ENCODE results near the gene TET3. TPM values are rescaled to one million over a fixed set of nuclear protein-coding genes. Genes with fewer than 3 reads are reported as not detected.

Gene TET3
- total and polyA plus RNA-seq, 2 of the 8 experiments (the other 6 are each of a cell fraction or from before 2014, with no cell fraction given): 4.5 to 21.1 TPM

DNA sequence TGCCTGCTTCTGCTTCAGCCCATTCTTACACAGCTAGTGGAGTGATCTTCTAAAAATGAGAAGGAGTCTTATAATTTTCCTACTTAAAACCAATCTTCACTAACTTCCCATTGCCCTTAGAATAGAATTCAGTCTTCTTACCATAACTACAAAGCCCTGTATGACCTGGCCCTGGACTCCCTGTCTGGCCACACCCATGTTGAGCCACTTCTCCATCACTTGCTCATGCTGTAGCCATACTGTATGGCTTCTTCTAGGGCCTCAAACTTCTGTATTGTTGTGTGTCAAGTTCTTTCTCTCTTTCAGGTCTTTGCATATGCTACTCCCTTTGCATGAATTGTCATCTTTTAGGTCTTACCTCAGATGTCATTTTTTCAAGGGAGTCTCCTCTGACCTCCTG is 46.8 kb upstream of the TET3 start:
- CTCF ChIA-PET (ENCODE audit: partially characterized antibody): interaction anchor here (0.7 to 2.2 kb wide), 9 partner anchors 11 to 205 kb away, joined by 3 to 10 read pairs (median 5); no protein-coding TSS in a partner anchor
- peaks cover 10 to 15% of the 10 kb centered on the region in 2 experiments for H4K20me1 ChIP-seq (replicated peaks in 1 of 2; ENCODE audit: control insufficient read depth in 1 of 2, insufficient read depth in 2 of 2, low read length in 2 of 2)

More for the DNA sequence above, 46.8 kb upstream of the TET3 start:
- Histone ChIP-seq H3K4ac (replicated peaks; ENCODE audit: insufficient read length, low read depth, low read length) (no peak overlapping the region), H4K8ac (ENCODE audit: extremely low read depth, insufficient read depth, low read length) (no peak overlapping the region), H3K79me1 (ENCODE audit: low read depth, low read length) (peaks cover 12% of the 10 kb centered on the region; the same call in 1 of the 2 replicates), H3K27me3 (replicated peaks in 1 of 4; ENCODE audit: control insufficient read depth in 3 of 4, extremely low read depth in 1 of 4, insufficient read depth in 3 of 4, low read length in 3 of 4) (no peaks in the 10 kb centered on the region), H3K9me3 (ENCODE audit: insufficient read depth in 2 of 2, low read depth in 1 of 2, low read length in 1 of 2) (no peaks in the 10 kb centered on the region), H3K36me3 (ENCODE audit: control insufficient read depth in 2 of 4, insufficient read depth in 4 of 4, low read length in 3 of 4) (peaks cover 0 to 16% (median 5%) of the 10 kb centered on the region in 4 experiments; a peak in 5 of 8 replicates), H2BK12ac (ENCODE audit: low read depth, low read length) (no peak overlapping the region), H2BK20ac (ENCODE audit: low read length) (no peak overlapping the region), H4K91ac (replicated peaks; ENCODE audit: insufficient read length, low read length) (no peak overlapping the region), H3K4me2 (ENCODE audit: insufficient read depth in 1 of 2, low read depth in 2 of 2, low read length in 2 of 2) (no peak overlapping the region), H3K79me2 (ENCODE audit: control insufficient read depth in 1 of 2, insufficient read depth in 2 of 2, low read length in 2 of 2) (peaks cover 13 to 94% of the 10 kb centered on the region in 2 experiments), H2BK120ac (replicated peaks; ENCODE audit: low read depth, low read length) (no peak overlapping the region), H2AK5ac (ENCODE audit: low read depth, low read length) (no peak overlapping the region), H4K5ac (ENCODE audit: insufficient read length, low read depth, low read length) (no peak overlapping the region), H2AFZ (ENCODE audit: low read length) (no peak overlapping the region), H2BK5ac (ENCODE audit: low read depth, low read length) (no peak overlapping the region), H3K4me1 (replicated peaks in 1 of 4; ENCODE audit: control insufficient read depth in 3 of 4, insufficient read depth in 4 of 4, low read length in 3 of 4) (no peaks in the 10 kb centered on the region), H3K18ac (ENCODE audit: extremely low read depth, low read length) (no peak overlapping the region), H2BK15ac (ENCODE audit: low read length) (no peak overlapping the region), H3K4me3 (ENCODE audit: extremely low read depth in 1 of 4, insufficient read depth in 2 of 4, low read depth in 3 of 4, low read length in 4 of 4) (no peak overlapping the region), H3K14ac (ENCODE audit: insufficient read length) (no peak overlapping the region), H3K27ac (ENCODE audit: low read depth, low read length) (no peak overlapping the region), H3K9ac (replicated peaks in 1 of 4; ENCODE audit: extremely low read depth in 1 of 4, low read depth in 3 of 4, low read length in 3 of 4) (no peak overlapping the region), H3K56ac (replicated peaks; ENCODE audit: insufficient read length, low read depth, low read length) (no peak overlapping the region), H3K23ac (ENCODE audit: insufficient read length) (no peak overlapping the region), H3K23me2 (ENCODE audit: low read depth, low read length) (no peaks in the 10 kb centered on the region; the same call in 1 of the 2 replicates)
- POLR2A ChIA-PET (ENCODE audit: partially characterized antibody): interaction anchor here (1.1 to 1.6 kb wide), 6 partner anchors 9 to 212 kb away, joined by 3 to 6 read pairs (median 4); partner anchors contain the start of genes DGUOK and TET3
- FAIRE-seq: no peak
- no peak for DNase-seq (ENCODE audit: low read depth in 1 of 2, low spot score in 2 of 2)
- TF ChIP-seq CEBPB (IDR thresholded peaks at IDR 0.05; ENCODE audit: low read depth, low read length) (no peak), GABPA (IDR thresholded peaks at IDR 0.05; ENCODE audit: borderline replicate concordance, insufficient read depth, low read length) (no peak), KDM4A (IDR thresholded peaks at IDR 0.05; ENCODE audit: low read depth, low read length, severe bottlenecking) (no peak), POLR2AphosphoS5 (IDR thresholded peaks at IDR 0.05; ENCODE audit: low read depth, low read length) (no peak), SIRT6 (IDR thresholded peaks at IDR 0.05; ENCODE audit: low read length) (no peak), BCL11A (IDR thresholded peaks at IDR 0.05; ENCODE audit: low read depth in 2 of 2, low read length in 2 of 2) (no peak), MAFK (IDR thresholded peaks at IDR 0.05; ENCODE audit: low read depth, low read length) (no peak), RXRA (IDR thresholded peaks at IDR 0.05; ENCODE audit: insufficient read depth, low read depth, low read length) (no peak), POLR2A (IDR thresholded peaks at IDR 0.05; ENCODE audit: control extremely low read depth in 1 of 2, low read depth in 2 of 2, low read length in 2 of 2) (no peak), HDAC2 (IDR thresholded peaks at IDR 0.05; ENCODE audit: borderline replicate concordance in 1 of 2, low read depth in 2 of 2, low read length in 2 of 2) (no peak)

All from H1 (cell line).